GM12878 (cell line): ENCODE measurements around the gene SIPA1. TPM values are rescaled to one million over a fixed set of nuclear protein-coding genes. Genes with fewer than 3 reads are reported as not detected.

Experiments used
- ATAC-seq: fragments of 200-7000 bp; cut with Tn5 transposase; 3 replicates; pipeline ENCODE4 v1.9.1; 2020; ENCODE audit warnings: mild to moderate bottlenecking, moderate library complexity
- BruUV-seq: library from RNA; stranded (reverse); fragments of 400-500 nt; replicated peaks from 2 replicates; lab custom pipeline; 2021; lab: Mats Ljungman, UMichigan
- CTCF ChIA-PET: fragments of 300-600 bp; sonication (Branson Sonifier 250); formaldehyde crosslinking; extraction: SDS; loops from one replicate; lab custom pipeline; 2021; ENCODE audit warnings: inconsistent platforms; lab: Yijun Ruan, JAX
- POLR2A ChIA-PET: fragments of 350-600 bp; formaldehyde crosslinking; extraction: SDS; loops from one replicate; lab custom pipeline; 2021; ENCODE audit warnings: inconsistent platforms; lab: Charles Lee
- RAD21 ChIA-PET: fragments of 300-600 bp; sonication (Branson Sonifier 250); formaldehyde crosslinking; loops from one replicate; lab custom pipeline; 2023; ENCODE audit warnings: antibody characterized with exemption; ENCODE audit not compliant: unreplicated experiment; lab: Charles Lee
- SMC1A ChIA-PET: fragments of 300-600 bp; sonication (Branson Sonifier 250); formaldehyde crosslinking; loops from one replicate; lab custom pipeline; 2023; ENCODE audit not compliant: unreplicated experiment, uncharacterized antibody; lab: Charles Lee
- DNase-seq: peaks from one replicate; pipeline ENCODE4 v3.0.0-alpha.2; 2011; ENCODE audit warnings: low read depth, low spot score
- FAIRE-seq: peaks from 3 replicates; lab custom pipeline; 2011; peaks lifted over from hg19 to GRCh38; lab: Jason Lieb, UNC
- H2AFZ ChIP-seq: 2 replicates; pipeline ENCODE4 v1.6.0; 2011; ENCODE audit warnings: low read depth, low read length, control low read depth; ENCODE audit not compliant: control insufficient read depth
- H3K27ac ChIP-seq: 2 replicates; pipeline ENCODE4 v1.5.1; 2011; ENCODE audit warnings: control low read depth; ENCODE audit not compliant: control insufficient read depth, insufficient read depth
- H3K27me3 ChIP-seq, 2 experiments: replicated peaks in 1 of 2; 2 replicates each; pipeline versions ENCODE4 v1.6.0 to v1.6.1; 2011; ENCODE audit warnings: low read length in 1 of 2; ENCODE audit not compliant: control insufficient read depth in 2 of 2, insufficient read depth in 2 of 2
- H3K36me3 ChIP-seq, 2 experiments: 2 replicates each; pipeline ENCODE4 v1.5.1; 2011; ENCODE audit warnings: low read length in 1 of 2; ENCODE audit not compliant: control insufficient read depth in 2 of 2, insufficient read depth in 2 of 2
- H3K4me1 ChIP-seq: 2 replicates; pipeline ENCODE4 v1.6.1; 2011; ENCODE audit warnings: mild to moderate bottlenecking, low read length, moderate library complexity, mixed read lengths; ENCODE audit not compliant: control insufficient read depth, insufficient read depth
- H3K4me2 ChIP-seq: 2 replicates; pipeline ENCODE4 v1.6.0; 2011; ENCODE audit warnings: control low read depth; ENCODE audit not compliant: control insufficient read depth, insufficient read depth
- H3K4me3 ChIP-seq: fragments of 200-600 bp; sonication (generic); 2 replicates; pipeline ENCODE4 v1.5.1; 2016
- H3K79me2 ChIP-seq: 2 replicates; pipeline ENCODE4 v1.6.0; 2011; ENCODE audit warnings: low read length; ENCODE audit not compliant: control insufficient read depth, insufficient read depth
- H3K9ac ChIP-seq: 2 replicates; pipeline ENCODE4 v1.8.0; 2011; ENCODE audit warnings: low read length, control low read depth, mixed read lengths; ENCODE audit not compliant: control insufficient read depth, insufficient read depth
- H3K9me3 ChIP-seq: replicated peaks from 3 replicates; pipeline ENCODE4 v1.5.1; 2011; ENCODE audit warnings: mild to moderate bottlenecking, low read length; ENCODE audit not compliant: control insufficient read depth, insufficient read depth
- H4K20me1 ChIP-seq: 2 replicates; pipeline ENCODE4 v1.6.0; 2011; ENCODE audit not compliant: control insufficient read depth, insufficient read depth
- CBFB ChIP-seq: IDR thresholded peaks from 2 replicates; pipeline ENCODE4 v1.6.1; 2016; ENCODE audit warnings: antibody characterized with exemption, low read depth
- E4F1 ChIP-seq: fragments of 450-650 bp; IDR thresholded peaks from 2 replicates; pipeline ENCODE4 v1.6.1; 2018; ENCODE audit warnings: borderline replicate concordance, mild to moderate bottlenecking; ENCODE audit not compliant: partially characterized antibody
- ELK1 ChIP-seq: IDR thresholded peaks from 2 replicates; pipeline ENCODE4 v1.6.1; 2012; ENCODE audit warnings: low read depth, low read length, improper control_type of control experiment
- IRF3 ChIP-seq: fragments of 450-650 bp; IDR thresholded peaks from 2 replicates; pipeline ENCODE4 v1.6.1; 2014; ENCODE audit warnings: mild to moderate bottlenecking
- JUND ChIP-seq: IDR thresholded peaks from 2 replicates; pipeline ENCODE4 v1.6.1; 2012; ENCODE audit warnings: low read depth, mild to moderate bottlenecking, low read length, improper control_type of control experiment, moderate library complexity
- KDM1A ChIP-seq: fragments of 200-600 bp; sonication (generic); IDR thresholded peaks from 2 replicates; pipeline ENCODE4 v1.6.1; 2016; ENCODE audit warnings: borderline replicate concordance
- MEF2B ChIP-seq: fragments of 450-650 bp; IDR thresholded peaks from 2 replicates; pipeline ENCODE4 v1.6.1; 2018; ENCODE audit warnings: mild to moderate bottlenecking, moderate library complexity; ENCODE audit not compliant: partially characterized antibody, poor library complexity, severe bottlenecking
- NFYA ChIP-seq: IDR thresholded peaks from 2 replicates; pipeline ENCODE4 v1.6.1; 2011; ENCODE audit warnings: low read depth, mild to moderate bottlenecking, low read length, improper control_type of control experiment, borderline replicate concordance
- PAX8 ChIP-seq: fragments of 450-650 bp; IDR thresholded peaks from 2 replicates; pipeline ENCODE4 v1.6.1; 2017; ENCODE audit warnings: mild to moderate bottlenecking, moderate library complexity
- PBX3 ChIP-seq: IDR thresholded peaks from 2 replicates; pipeline ENCODE4 v1.6.1; 2011; ENCODE audit warnings: mild to moderate bottlenecking, low read depth, low read length, moderate library complexity; ENCODE audit not compliant: insufficient replicate concordance
- SIN3A ChIP-seq: IDR thresholded peaks from 2 replicates; pipeline ENCODE4 v1.6.1; 2012; ENCODE audit warnings: low read depth, low read length, improper control_type of control experiment
- SRF ChIP-seq, 2 experiments: IDR thresholded peaks; 2 replicates each; pipeline ENCODE4 v1.6.1; 2011; ENCODE audit warnings: low read depth in 2 of 2, low read length in 2 of 2, mild to moderate bottlenecking in 1 of 2, moderate library complexity in 1 of 2
- USF1 ChIP-seq: IDR thresholded peaks from 2 replicates; pipeline ENCODE4 v1.6.1; 2011; ENCODE audit warnings: borderline replicate concordance, low read depth, mild to moderate bottlenecking, moderate library complexity, mixed read lengths, low read length; ENCODE audit not compliant: insufficient read depth; ENCODE audit errors: extremely low read length
- ZNF274 ChIP-seq: IDR thresholded peaks from one replicate; pipeline ENCODE4 v1.8.0; 2011; ENCODE audit not compliant: insufficient read length, insufficient read depth
- WGBS: methylation state at CpG from one replicate; pipeline ENCODE4 v1.1.6; 2016; ENCODE audit warnings: low lambda C conversion rate; ENCODE audit not compliant: insufficient replicate concordance, insufficient coverage; ENCODE audit errors: missing lambda C conversion rate; 5-methylcytosine and 5-hydroxymethylcytosine counted together
- in situ Hi-C: fragments of 300-500 bp; cut with MboI; formaldehyde crosslinking; loops from 9 replicates; pipeline ENCODE4 v1.14.3; 2018; ENCODE audit warnings: mixed read lengths
- intact Hi-C: fragments of 100-400 bp; cut with micrococcal nuclease; formaldehyde crosslinking; loops from one replicate; pipeline ENCODE4 v1.14.2; 2022; ENCODE audit not compliant: unreplicated experiment
- polyA plus RNA-seq, 11 experiments: library from polyadenylated mRNA; depleted of rRNA in 4 of 11; unstranded in 6 of 11; stranded (reverse) in 5 of 11; fragments of >200 nt; fragmentation: Nextera tagmentation in 4 of 11; fragmentation: Illumina TruSeq in 1 of 11; extraction: Ambion mirVana in 4 of 11; extraction: Trizol in 1 of 11; gene quantifications; 1 replicate in 1 of 11; 2 replicates in 10 of 11; pipeline versions ENCODE4 v1.2.1 to v1.2.3, GENCODE V29; 2011 to 2016; ENCODE audit warnings: inconsistent platforms in 2 of 11, missing spikeins in 2 of 11, low read depth in 1 of 11
- total RNA-seq, 4 experiments: library from RNA; depleted of rRNA in 3 of 4; stranded (reverse); fragments of >200 nt in 3 of 4; fragmentation: Illumina TruSeq in 1 of 4; extraction: Trizol in 1 of 4; gene quantifications; 2 replicates each; pipeline versions ENCODE4 v1.2.1 to v1.2.3, GENCODE V29; 2013 to 2021

The SIPA1 gene
- total and polyA plus RNA-seq, 10 of the 15 experiments (the other 5 are each of a cell fraction or from before 2014, with no cell fraction given): 1.0 to 139 (median 33.4) TPM

- intact Hi-C loops: loop anchor here (5.0 kb wide), 1 partner anchor 80 kb away; no protein-coding TSS in a partner anchor
- ChIA-PET RAD21 (interaction anchor here (1.3 to 1.8 kb wide), 6 partner anchors 26 to 142 kb away, joined by 3 to 15 read pairs (median 5); no protein-coding TSS in a partner anchor), POLR2A (interaction anchor here (1.2 to 1.8 kb wide), 1 partner anchor 11 kb away, joined by 3 to 7 read pairs; the partner anchor contains the start of gene SIPA1), SMC1A (interaction anchor here (0.8 to 2.6 kb wide), 3 partner anchors 26 to 64 kb away, joined by 3 to 14 read pairs (median 3); no protein-coding TSS in a partner anchor), CTCF (interaction anchor here (0.5 to 3.1 kb wide), 13 partner anchors 10 to 143 kb away, joined by 3 to 26 read pairs (median 7); partner anchors contain the start of genes KAT5, PCNX3 and SIPA1)
- DNase-seq (no peak), ATAC-seq (no peak), FAIRE-seq (no peak)
- no peaks in the 10 kb centered on the region for H4K20me1 ChIP-seq
- no peaks in the 10 kb centered on the region for H3K79me2 ChIP-seq
- H3K4me3 ChIP-seq: no peak overlapping the region
- in situ Hi-C loops: no loop called here
- peaks cover 28 to 42% of the 10 kb centered on the region in 2 experiments for H3K36me3 ChIP-seq
- no peak overlapping the region for H3K4me2 ChIP-seq
- no peak overlapping the region for H3K9ac ChIP-seq
- no peak overlapping the region for H3K27ac ChIP-seq
- no peak overlapping the region for H2AFZ ChIP-seq
- H3K4me1 ChIP-seq: no peaks in the 10 kb centered on the region
- 96% methylated on average over 13 of the region's 13 CpGs for WGBS
- H3K9me3 ChIP-seq: no peaks in the 10 kb centered on the region
- H3K27me3 ChIP-seq: no peaks in the 10 kb centered on the region
- no TSS peak for BruUV-seq
- TF ChIP-seq E4F1 (no peak), NFYA (no peak), IRF3 (no peak), ZNF274 (no peak), MEF2B (no peak), PBX3 (no peak), CBFB (no peak), PAX8 (no peak), KDM1A (no peak), SIN3A (no peak), JUND (no peak), SRF (IDR thresholded peaks at IDR 0.05; ENCODE audit: low read depth in 2 of 2, low read length in 2 of 2) (no peak), ELK1 (no peak), USF1 (no peak)
These were observed 10.7 kb upstream of the SIPA1 start for GRCh38 chr11:65627202-65627601.
